GM19351 (cell line): ENCODE data around the gene POLR1A.

Source experiments
- ATAC-seq: cut with Tn5 transposase; IDR thresholded peaks from one replicate; pipeline ENCODE4 v1.9.1; 2021; ENCODE audit warnings: mild to moderate bottlenecking, moderate library complexity; ENCODE audit not compliant: unreplicated experiment

The POLR1A gene

GRCh38 chr2:86038291-86039081 is 67.2 kb downstream of the POLR1A start:
- no peak for ATAC-seq

- ATAC-seq, result no peak
Observed at GRCh38 chr2:86037795-86038192, 67.9 kb downstream of the POLR1A start.

- no peak for ATAC-seq
Observed at GRCh38 chr2:86037141-86037794, 68.4 kb downstream of the POLR1A start.

GRCh38 chr2:86036669-86037138 is 69.0 kb downstream of the POLR1A start:
- ATAC-seq, result no peak

- peak; percentile 85 for ATAC-seq
Observed at GRCh38 chr2:86035883-86036668, 69.6 kb downstream of the POLR1A start.

DNA sequence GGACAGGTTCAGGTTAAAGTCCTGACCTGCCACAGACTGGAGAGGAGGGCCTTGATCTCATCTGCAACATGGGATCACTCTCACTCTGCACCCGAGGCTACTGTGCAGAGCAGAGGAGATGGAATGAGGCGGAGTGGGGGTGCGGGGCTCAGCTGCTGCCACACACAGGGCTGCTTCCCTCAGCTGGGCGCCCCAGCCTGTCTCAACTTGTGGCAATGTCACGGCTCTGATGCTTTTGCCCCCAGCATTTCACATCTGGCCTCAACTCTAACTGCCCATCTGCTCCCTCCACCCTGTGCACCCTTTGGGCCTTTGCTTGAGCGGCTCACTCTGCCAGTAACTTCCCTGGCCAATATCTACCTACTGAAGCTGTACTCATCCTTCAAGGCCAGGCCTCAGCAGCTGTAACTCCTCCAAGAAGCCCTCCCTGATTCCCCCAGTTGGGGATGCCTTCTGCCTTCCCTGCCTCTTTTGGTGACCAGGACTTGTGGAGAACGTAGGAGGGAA is 70.3 kb downstream of the POLR1A start:
- ATAC-seq, result no peak

DNA sequence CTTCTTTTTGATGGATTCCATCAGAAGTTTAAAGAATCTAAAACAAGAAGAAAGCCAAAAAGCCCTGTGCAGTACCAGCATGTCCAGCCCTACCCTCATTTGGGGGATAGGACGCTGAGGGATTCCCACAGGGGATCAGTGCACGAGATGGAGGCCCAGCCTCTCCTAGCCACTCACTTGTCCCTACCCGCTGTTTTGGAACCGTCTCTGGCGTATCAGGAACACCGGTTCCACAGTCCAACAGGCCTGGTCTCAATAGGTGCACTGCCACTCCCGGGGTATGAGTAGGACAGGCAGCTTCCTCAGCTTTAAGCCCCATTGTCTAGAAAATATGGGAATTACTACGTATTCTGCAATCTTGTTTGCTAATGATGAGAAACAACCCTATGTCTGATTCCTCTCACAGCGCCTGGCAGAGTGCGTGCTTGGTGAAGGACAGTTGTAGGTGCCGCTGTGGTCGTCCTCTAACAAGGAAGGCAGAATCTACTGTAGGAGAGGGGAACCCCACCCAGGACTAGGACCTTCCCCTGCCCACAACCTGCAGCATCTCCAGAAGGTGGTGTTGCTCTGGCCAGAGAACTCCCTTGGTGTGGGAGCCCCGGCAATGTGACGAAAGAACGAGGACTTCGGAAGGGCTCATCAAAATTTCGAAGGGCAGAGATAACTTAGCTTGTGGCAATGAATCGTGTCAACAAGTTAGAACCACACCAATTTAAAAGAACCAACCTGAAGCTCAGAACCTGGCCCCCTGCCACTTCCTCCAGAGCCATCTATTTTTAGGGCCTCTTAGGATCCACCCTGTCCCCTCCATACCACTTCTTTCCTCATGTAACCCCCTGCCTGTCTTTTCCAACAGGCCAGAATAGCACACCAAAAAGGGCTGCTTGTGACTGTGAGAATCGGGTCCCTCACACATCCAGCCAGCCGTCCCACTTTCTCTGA is 71.7 kb downstream of the POLR1A start:
- ATAC-seq, result no peak

DNA sequence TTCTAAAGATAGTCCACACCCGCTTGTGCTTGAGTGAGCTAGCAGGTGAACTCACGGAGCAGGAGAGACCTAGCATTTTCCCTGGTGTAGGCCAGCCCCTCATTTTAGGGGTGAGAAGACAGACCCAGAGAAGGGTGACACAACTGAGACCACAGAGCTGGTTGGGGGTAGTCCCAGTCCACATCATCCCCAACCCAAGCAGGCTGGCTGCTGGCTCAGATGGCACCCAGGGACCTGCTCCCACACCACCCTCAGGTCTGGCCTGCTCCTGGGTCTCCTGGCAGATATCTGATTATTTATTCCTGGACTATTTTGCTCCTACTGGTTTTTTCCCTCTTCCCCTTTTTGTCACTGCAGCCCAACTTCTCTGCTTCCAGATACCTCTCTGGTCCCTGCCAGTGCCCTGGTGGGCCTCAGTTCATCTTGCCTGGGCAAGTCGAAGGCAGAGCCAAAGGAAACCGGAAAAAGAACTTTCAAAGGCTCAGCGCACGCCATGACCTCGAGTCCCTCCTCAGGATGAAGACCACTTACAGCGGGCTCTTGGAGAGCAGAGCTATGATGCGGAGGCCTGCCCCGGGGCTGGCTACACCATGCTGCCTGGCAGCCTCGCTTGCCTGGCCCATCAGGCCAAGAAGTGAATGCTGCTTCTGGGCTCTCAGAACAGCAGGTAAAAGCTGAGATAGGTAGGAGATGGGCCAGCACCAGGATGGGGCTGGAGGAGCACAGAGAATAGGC is 72.7 kb downstream of the POLR1A start:
- no peak for ATAC-seq

DNA sequence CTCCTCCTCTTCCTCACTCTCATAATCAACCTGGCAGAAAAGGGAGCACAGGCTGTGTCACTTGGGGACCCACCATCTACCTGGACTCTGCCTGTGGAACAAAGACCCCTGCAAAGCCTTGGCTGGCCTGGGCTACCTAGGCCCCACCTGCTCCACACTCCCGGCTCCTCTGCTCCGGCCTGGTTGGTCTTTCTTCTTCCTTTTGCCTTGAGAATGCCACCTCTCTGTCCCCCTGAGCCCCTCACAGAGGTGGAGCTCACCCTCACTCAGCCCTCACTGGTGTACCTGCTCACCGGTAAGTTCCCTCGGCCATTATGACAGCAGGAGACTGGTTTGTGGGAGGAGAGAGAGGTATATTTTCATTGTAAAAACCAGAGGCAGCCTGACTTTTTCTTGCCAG is 74.1 kb downstream of the POLR1A start:
- ATAC-seq, result no peak

DNA sequence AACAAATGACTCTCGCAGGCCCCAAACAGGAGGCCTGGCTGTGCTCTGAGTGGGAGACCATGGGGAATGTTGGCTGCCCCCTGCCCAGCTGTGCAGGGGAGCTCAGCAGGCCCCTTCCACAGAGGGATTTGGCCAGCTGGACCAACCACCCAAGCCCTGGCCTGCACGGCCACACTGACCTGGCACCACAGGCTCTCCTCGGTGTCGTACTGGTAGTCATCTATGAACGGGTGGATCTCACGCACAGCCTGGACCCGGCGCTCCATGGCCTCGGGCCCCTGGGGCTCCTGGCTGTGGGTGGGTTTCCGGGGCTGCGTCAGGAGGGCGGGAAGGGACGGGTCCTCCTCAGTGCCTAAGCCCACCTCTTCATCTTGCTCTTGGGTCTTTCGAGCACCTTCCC is 74.5 kb downstream of the POLR1A start:
- no peak for ATAC-seq

DNA sequence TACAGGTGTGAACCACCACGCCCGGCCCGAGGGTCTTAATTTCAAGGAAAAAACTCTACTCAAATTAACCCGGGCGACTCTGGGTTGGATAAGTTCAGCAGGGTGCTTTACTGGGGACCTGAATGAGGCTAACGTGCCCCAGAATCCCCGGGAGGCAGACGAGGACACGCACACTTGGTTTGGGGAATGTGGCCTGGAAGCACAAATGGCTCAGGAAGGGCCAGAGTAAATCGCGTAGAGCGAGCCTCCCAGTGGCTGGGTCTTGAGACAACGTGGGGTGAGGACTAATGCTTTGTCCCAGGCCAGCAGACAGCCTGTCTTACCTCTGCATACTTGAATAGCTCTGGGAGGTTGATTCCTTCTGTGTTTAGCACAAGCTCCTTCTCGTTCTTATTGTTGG is 75.8 kb downstream of the POLR1A start:
- no peak for ATAC-seq

DNA sequence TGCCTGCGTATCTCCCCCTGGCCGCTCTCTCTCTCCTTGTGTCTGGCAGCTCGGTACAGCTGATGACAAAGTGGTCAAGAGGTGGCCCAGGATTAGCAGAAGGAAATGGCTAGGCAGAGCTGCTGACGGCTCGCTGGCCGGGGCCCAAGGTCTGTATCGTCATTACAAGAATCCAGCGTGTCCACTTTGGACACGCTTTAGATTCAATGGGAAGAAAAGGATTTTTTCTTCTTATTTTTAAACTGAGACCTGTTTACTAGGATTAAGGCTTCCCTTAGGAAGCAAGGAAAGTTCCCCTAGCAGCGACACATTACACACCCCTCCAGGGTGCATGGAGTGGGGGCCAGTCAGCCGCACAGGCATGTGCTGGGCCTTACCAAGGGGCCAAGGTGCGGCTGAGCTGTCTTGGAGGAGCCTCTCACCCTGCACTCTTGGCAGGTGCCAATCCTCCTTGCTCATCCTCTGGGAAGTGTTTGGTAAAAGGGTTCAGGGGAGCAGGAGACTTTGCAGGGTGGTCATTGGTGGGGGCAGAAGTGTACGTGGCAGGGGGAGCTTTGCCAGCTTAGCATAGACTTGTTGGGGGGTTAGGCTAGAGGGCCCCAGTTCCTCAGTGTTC is 76.8 kb downstream of the POLR1A start:
- no peak for ATAC-seq

GRCh38 chr2:86027922-86028765 is 77.5 kb downstream of the POLR1A start:
- no peak for ATAC-seq

GRCh38 chr2:86027196-86027921 is 78.3 kb downstream of the POLR1A start:
- ATAC-seq, result no peak

- no peak for ATAC-seq
Observed at GRCh38 chr2:86026744-86027065, 79.0 kb downstream of the POLR1A start.

DNA sequence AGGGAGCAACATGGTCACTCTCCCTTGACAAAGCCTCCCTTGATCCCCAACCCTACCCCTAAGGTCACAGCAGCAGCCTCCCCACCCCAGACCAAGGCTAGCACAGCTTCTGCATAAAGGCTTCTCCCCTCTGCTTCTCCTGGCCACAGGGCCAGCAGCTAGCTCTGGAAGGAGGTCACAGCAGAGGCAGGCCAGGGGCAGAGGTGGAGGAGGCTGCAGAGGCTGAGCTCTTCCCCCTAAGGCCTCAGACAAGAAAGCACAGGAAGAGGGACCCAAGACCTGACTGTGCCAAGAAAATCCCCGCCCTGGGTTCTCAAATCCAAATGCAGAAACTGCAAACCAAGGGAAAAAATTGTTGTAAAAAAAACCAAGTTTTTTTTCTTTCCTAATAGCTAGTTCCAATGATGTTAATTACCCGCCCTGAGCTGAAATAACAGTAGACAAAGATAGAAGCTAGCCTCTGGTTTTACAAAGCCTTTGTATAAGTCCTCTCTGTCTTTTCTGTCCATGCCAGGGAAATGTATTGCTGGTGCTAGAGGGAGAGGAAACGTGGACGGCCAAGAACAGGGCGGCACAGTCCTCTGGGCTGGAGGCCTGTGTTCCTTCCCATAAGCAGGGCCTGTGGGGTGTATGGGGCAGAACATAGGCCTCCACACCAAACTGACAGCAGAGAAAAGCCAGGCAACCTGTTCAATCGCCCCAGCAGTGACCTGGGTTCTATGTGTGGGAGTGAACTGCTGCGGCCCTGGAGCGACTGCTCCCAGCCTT is 79.5 kb downstream of the POLR1A start:
- ATAC-seq, result no peak

DNA sequence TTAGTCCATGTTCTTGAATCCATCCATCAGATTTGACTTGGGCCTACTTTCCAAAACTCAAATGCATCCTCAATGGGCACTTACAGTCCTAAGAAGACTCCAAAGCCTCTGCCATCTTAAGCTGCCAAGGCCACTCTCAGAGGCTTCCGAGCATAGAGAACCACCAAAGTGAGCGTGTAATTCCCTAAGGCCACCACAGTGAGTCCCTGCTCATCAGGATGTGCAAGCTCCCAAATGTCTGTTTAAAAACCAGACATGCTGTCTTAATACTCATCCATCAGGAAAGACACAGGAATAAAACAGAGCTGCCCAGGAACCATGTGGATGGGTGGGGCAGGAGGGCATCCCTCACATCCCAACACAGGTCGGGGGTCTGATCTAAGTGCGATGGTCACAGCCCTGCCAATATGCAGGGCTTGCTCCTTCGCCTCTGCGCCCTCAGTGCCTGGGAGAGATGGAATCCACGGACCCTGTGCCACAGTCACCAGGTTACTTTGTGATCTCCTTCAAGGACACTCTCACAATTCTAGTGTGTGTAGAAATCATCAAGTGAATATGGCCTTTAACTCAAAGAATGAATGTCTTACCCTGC is 80.4 kb downstream of the POLR1A start:
- no peak for ATAC-seq
